ENCODE data around the gene IGFL4.

Gene IGFL4

DNA sequence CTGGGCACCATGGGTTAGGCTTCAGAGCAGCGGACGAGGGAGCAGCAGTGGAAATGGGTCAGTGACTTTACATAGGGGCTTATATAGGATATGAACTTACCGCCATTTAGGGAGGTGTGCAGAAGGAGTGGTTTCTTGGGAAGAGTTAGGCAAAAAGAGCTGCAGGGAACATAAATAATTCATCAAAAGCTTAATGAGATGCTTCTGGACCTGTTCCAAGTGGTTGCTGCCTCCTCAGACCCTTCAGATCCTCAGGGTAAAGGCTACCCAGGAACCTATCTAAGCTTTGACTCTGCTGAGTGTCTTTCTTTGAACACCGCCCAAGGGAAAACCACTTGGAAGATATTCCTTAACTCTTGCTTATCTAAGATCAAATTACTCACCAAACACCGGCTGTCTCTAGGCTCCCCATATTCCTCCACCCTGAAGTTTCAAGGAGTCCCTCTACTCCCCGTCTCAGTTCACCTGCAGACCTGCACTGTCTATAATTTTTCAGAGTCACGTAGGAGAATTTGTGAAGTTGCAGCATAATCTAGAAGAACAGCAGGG is at the start of gene IGFL4:
Gene IGFL4 (minus strand): TSS at position 51 of the 549 bp plus-strand sequence. CDS start 40 bp downstream, at position 11.
- DNase-seq (ENCODE audit: low read depth in 2 of 2), result no peak
- TF ChIP-seq CTCF (IDR thresholded peaks at IDR 0.05; ENCODE audit: low read depth, low read length), result no peak
- no peak within 1 kb of the TSS for H3K4me3 ChIP-seq (replicated peaks in 1 of 2; ENCODE audit: low read depth in 2 of 2, low read length in 2 of 2)

- no peak overlapping the region for H3K4me3 ChIP-seq (replicated peaks in 1 of 2; ENCODE audit: low read depth in 2 of 2, low read length in 2 of 2)
- no peak for TF ChIP-seq CTCF (IDR thresholded peaks at IDR 0.05; ENCODE audit: low read depth, low read length)
- no peak for DNase-seq (ENCODE audit: low read depth in 2 of 2)
Measured at GRCh38 chr19:46090444-46090843, 49.6 kb upstream of the IGFL4 start.

GRCh38 chr19:46089432-46089831 is 48.6 kb upstream of the IGFL4 start:
- H3K4me3 ChIP-seq (replicated peaks in 1 of 2; ENCODE audit: low read depth in 2 of 2, low read length in 2 of 2), result no peak overlapping the region
- TF ChIP-seq CTCF (IDR thresholded peaks at IDR 0.05; ENCODE audit: low read depth, low read length), result no peak
- DNase-seq (ENCODE audit: low read depth in 2 of 2), result no peak

DNA sequence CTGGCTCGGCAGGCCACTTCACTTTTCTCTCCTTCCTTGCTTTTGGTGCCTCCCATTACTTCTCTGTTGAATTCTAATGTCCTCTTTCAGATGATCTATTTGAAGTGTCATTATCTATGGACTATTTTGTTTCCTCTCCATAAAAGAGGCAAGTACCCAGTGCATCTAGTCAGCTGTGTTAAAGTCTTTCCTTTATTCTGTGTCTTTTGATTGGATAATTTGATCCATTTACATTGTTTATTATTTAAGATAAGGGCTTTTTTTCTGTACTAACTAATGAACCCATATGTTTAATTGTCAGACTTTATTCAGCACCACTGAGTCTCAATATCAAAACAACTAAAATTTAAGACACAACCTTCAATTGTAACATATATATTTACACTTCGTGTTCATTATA is 47.3 kb upstream of the IGFL4 start:
- DNase-seq (ENCODE audit: low read depth in 2 of 2), result no peak
- TF ChIP-seq CTCF (IDR thresholded peaks at IDR 0.05; ENCODE audit: low read depth, low read length), result no peak

DNA sequence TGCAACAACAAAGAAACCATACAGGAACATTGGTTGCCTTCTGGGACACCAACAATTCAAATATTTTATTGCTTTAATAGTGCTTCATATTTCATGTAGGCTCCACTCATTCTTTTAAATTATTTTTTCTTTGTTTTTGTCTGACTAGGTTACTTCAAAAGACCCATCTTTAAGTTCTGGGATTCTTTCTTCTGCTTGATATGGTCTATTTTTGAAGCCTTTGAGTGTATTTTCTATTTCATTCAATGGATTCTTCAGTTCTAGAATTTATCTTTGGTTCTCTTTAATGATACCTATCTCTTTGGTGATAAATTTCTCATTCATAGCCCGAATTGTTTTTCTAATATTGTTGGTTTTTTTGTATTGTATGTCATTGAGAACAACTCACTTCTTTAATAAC is 45.1 kb upstream of the IGFL4 start:
- TF ChIP-seq CTCF (IDR thresholded peaks at IDR 0.05; ENCODE audit: low read depth, low read length), result no peak
- no peak for DNase-seq (ENCODE audit: low read depth in 2 of 2)
- H3K4me3 ChIP-seq (replicated peaks in 1 of 2; ENCODE audit: low read depth in 2 of 2, low read length in 2 of 2), result no peak overlapping the region

More for the DNA sequence above, 47.3 kb upstream of the IGFL4 start:
- no peak overlapping the region for H3K4me3 ChIP-seq (replicated peaks in 1 of 2; ENCODE audit: low read depth in 2 of 2, low read length in 2 of 2)

- H3K4me3 ChIP-seq (replicated peaks in 1 of 2; ENCODE audit: low read depth in 2 of 2, low read length in 2 of 2), result no peak overlapping the region
- peak in 1 of 2 donors; percentile 73 for DNase-seq (ENCODE audit: low read depth in 2 of 2)
- TF ChIP-seq CTCF (IDR thresholded peaks at IDR 0.05; ENCODE audit: low read depth, low read length), result no peak
Measured at GRCh38 chr19:46082728-46083050, 41.9 kb upstream of the IGFL4 start.

Measured in cardiac fibroblast (primary cell).